Body of pancreas (tissue), 4 donors: Measurements from ENCODE around the gene KRT72.

ENCODE experiments used
- CTCF ChIP-seq, 7 experiments: fragments of 450-650 bp in 4 of 7; fragments of 200-600 bp in 3 of 7; sonication (generic) in 3 of 7; IDR thresholded peaks; one replicate each; pipeline ENCODE4 v1.5.1; 2016 to 2019; ENCODE audit warnings: antibody characterized with exemption in 7 of 7
- POLR2A ChIP-seq, 3 donors: fragments of 450-650 bp; IDR thresholded peaks; one replicate each; pipeline ENCODE4 v1.6.1; 2016; ENCODE audit warnings: antibody characterized with exemption in 3 of 3, mild to moderate bottlenecking in 2 of 3

GRCh38 chr12:52636592-52637258 lies 35.5 kb upstream of the KRT72 start:
- TF ChIP-seq CTCF (IDR thresholded peaks at IDR 0.05) (no peak), POLR2A (IDR thresholded peaks at IDR 0.05) (no peak)
